ENCODE measurements around the gene KDM3A.
A peak's percentile ranks its signal among the peaks of the same experiment; 100 is the strongest.

Gene KDM3A

DNA sequence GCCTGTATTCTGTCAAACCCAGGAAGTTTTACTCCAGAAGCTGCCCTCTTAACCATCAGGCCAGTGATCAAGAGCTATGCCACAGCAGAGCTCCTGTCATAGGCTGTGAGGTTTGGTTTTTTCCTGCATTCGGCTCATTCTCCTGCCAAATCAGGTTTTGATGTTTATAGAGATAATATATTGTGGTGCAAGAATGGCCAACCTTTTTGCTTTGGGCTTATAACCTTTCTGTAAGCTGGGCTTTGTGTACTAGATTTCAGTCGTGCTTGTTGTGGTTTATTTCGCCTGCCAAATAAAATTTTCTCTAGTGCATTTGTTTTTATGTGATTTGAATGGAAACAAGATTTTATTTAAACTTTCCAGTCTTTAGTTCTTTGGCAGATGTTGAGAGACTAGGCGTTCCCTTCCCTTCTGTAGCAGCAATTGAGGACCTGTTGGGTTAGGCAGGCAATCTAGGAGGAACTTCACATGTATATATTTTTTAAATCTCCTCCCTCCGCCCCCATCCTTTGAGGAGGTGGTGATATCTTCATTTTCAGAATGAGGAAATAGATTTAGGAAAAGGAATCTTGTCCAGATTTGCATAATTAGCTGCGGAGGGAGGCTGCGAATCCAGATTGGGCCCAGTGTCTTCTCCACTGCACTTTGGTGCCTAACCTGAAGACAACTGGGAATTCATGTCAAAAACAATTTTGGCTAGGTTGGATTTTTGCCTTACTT is 2.6 kb downstream of the KDM3A start:
- TF ChIP-seq, protein P1, sequence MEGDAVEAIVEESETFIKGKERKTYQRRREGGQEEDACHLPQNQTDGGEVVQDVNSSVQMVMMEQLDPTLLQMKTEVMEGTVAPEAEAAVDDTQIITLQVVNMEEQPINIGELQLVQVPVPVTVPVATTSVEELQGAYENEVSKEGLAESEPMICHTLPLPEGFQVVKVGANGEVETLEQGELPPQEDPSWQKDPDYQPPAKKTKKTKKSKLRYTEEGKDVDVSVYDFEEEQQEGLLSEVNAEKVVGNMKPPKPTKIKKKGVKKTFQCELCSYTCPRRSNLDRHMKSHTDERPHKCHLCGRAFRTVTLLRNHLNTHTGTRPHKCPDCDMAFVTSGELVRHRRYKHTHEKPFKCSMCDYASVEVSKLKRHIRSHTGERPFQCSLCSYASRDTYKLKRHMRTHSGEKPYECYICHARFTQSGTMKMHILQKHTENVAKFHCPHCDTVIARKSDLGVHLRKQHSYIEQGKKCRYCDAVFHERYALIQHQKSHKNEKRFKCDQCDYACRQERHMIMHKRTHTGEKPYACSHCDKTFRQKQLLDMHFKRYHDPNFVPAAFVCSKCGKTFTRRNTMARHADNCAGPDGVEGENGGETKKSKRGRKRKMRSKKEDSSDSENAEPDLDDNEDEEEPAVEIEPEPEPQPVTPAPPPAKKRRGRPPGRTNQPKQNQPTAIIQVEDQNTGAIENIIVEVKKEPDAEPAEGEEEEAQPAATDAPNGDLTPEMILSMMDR (IDR thresholded peaks at IDR 0.05; ENCODE audit: low read depth, low read length) = no peak
- H3K4me3 ChIP-seq (ENCODE audit: low read depth, low read length) = peak overlapping the region; percentile 84

- TF ChIP-seq, protein P1 (IDR thresholded peaks at IDR 0.05; ENCODE audit: low read depth, low read length) = no peak
- H3K4me3 ChIP-seq (ENCODE audit: low read depth, low read length) = no peak overlapping the region
These were observed 4.3 kb downstream of the KDM3A start for GRCh38 chr2:86445436-86445835.

GRCh38 chr2:86446060-86446459 is 4.9 kb downstream of the KDM3A start:
- TF ChIP-seq, protein P1 (IDR thresholded peaks at IDR 0.05; ENCODE audit: low read depth, low read length) = no peak
- H3K4me3 ChIP-seq (ENCODE audit: low read depth, low read length) = no peak overlapping the region

DNA sequence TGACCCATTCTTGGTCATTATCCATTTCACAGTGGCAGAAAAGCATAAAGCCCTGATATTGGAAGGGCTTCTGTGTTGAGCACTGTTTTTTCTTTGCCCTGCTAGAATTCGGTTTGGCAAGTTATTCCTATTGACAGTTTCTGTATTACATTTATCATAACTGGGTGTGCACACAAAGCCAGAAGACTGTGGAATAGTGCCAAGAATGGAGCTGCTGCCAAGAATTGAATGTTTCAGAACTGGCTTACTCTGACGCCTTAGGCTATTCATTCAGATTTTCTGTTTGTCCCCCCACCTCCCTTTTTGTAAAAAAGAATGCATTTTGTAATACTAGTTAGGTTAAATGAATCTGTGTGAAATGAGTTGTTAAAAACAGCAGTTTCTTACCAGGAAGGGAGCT is 12.7 kb downstream of the KDM3A start:
- H3K4me3 ChIP-seq (ENCODE audit: low read depth, low read length) = no peak overlapping the region
- TF ChIP-seq, protein P1 (IDR thresholded peaks at IDR 0.05; ENCODE audit: low read depth, low read length) = no peak

DNA sequence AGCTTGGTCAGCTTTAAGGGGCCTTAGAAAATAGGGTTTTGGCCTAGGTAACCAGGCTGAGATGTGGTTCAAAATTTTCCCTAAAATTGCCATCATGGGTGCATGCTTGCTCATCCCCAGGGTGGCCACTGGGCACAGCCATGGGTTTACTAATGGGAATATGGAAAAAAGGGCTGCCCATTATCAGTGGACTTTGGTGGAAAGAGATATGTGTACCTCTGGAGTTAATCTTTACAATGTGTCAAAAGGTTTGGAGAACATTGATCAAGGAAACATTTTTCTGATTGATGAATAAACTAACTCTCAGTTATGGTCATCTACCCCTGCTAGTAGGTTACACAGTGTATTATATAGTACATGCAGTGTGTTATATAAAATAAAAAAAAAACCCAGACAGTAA is 13.1 kb downstream of the KDM3A start:
- H3K4me3 ChIP-seq (ENCODE audit: low read depth, low read length) = no peak overlapping the region
- TF ChIP-seq, protein P1 (IDR thresholded peaks at IDR 0.05; ENCODE audit: low read depth, low read length) = no peak

DNA sequence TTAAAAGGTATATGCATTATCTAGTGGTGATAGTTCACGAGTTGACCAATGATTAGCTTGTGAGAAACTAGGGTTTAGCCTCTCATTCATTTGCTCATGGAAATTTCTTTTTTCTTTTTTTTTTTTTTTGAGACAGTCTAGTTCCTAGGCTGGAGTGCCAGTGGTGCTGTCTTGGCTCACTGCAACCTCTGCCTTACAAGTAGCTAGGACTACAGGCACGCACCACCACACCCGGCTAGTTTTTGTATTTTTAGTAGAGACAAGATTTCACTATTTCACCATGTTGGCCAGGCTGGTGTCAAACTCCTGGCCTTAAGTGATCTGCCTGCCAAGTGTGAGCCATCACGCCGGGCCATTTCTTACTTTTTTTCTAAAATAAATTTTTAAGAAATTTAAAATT is 14.0 kb downstream of the KDM3A start:
- H3K4me3 ChIP-seq (ENCODE audit: low read depth, low read length) = no peak overlapping the region
- TF ChIP-seq, protein P1 (IDR thresholded peaks at IDR 0.05; ENCODE audit: low read depth, low read length) = no peak

DNA sequence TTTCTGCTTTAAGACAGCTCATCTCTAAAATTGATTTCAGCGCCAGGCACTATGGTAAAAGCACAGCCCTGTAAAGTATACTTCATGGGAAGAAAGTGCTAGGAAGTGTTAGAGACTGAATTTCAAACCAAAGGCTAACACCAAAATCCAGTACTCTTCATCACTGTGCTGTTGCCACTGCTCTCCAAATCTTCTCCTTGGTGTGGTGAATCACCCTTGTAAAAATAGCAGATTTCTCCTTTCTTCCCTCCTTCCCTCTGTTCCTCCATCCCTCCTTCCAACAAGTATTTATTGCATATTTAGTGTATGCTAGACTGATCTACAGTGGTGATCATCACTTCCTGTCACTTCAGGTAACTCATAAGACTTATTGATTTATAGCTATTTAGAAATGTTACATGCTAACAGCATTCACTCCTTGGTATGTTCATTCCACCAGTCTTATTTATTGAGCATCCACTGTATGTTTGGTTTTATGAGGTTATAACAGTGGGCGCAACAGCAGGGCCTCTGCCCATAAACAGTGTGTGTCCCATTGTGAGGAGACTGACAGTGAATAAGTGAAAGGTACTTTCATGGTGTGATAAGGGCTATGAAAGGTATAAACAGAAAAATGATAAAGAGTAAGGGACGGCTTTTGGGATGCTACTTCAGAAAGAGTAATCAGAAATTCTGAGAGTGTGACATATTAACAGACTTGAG is 20.0 kb downstream of the KDM3A start:
- no peak overlapping the region for H3K4me3 ChIP-seq (ENCODE audit: low read depth, low read length)

More for the DNA sequence above, 20.0 kb downstream of the KDM3A start:
- TF ChIP-seq, protein P1 (IDR thresholded peaks at IDR 0.05; ENCODE audit: low read depth, low read length) = no peak
